Measurements from ENCODE around the gene RENBP.

The RENBP gene

DNA sequence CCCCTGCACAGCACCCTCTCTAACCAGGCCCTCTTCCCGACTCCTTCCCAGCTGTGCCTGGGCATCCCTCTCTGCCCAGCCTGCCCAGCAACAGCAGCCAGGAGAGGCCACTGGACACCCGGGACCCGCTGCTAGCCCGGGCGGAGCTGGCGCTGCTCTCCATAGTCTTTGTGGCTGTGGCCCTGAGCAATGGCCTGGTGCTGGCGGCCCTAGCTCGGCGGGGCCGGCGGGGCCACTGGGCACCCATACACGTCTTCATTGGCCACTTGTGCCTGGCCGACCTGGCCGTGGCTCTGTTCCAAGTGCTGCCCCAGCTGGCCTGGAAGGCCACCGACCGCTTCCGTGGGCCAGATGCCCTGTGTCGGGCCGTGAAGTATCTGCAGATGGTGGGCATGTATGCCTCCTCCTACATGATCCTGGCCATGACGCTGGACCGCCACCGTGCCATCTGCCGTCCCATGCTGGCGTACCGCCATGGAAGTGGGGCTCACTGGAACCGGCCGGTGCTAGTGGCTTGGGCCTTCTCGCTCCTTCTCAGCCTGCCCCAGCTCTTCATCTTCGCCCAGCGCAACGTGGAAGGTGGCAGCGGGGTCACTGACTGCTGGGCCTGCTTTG is 38.9 kb downstream of the RENBP start:
- Histone ChIP-seq H3K4me2 (ENCODE audit: low read length) (no peak overlapping the region), H3K4ac (ENCODE audit: low read depth, low read length) (no peak overlapping the region), H4K91ac (ENCODE audit: low read depth, low read length) (no peak overlapping the region), H3K23ac (ENCODE audit: low read length) (no peak overlapping the region), H3K9me3 (ENCODE audit: insufficient read depth, low read depth, low read length) (no peaks in the 10 kb centered on the region), H3K9ac (ENCODE audit: low read length) (no peak overlapping the region), H3K18ac (ENCODE audit: low read length) (no peak overlapping the region), H3K27ac (ENCODE audit: low read depth, low read length) (no peak overlapping the region), H4K8ac (ENCODE audit: low read depth, low read length) (no peak overlapping the region), H3K14ac (ENCODE audit: low read length) (no peak overlapping the region), H2AK5ac (ENCODE audit: low read length) (no peak overlapping the region), H2BK5ac (ENCODE audit: low read depth, low read length, poor library complexity) (no peak overlapping the region), H2BK120ac (ENCODE audit: insufficient read depth, low read length, poor library complexity) (no peak overlapping the region), H4K12ac (ENCODE audit: low read depth, low read length) (no peak overlapping the region), H3K4me1 (ENCODE audit: control insufficient read depth in 1 of 2, insufficient read depth in 2 of 2, low read length in 2 of 2) (peaks cover 12 to 16% of the 10 kb centered on the region in 2 experiments), H3K79me2 (ENCODE audit: control insufficient read depth, insufficient read depth, low read length, poor library complexity) (peaks cover 2% of the 10 kb centered on the region), H3K4me3 (ENCODE audit: low read depth, low read length) (no peak overlapping the region), H3K79me1 (ENCODE audit: low read length) (peaks cover 3% of the 10 kb centered on the region), H3K27me3 (ENCODE audit: insufficient read depth, low read length) (no peaks in the 10 kb centered on the region), H3K36me3 (ENCODE audit: control insufficient read depth in 1 of 2, insufficient read depth in 2 of 2, low read length in 2 of 2) (no peaks in the 10 kb centered on the region), H2AFZ (ENCODE audit: insufficient read depth, low read length, poor library complexity) (no peak overlapping the region), H2BK12ac (ENCODE audit: low read length) (no peak overlapping the region)
- no CpG with 5 or more reads among the region's 32 CpGs for WGBS (ENCODE audit: extremely low coverage, insufficient coverage, insufficient read length)
- DNase-seq, result no peak

DNA sequence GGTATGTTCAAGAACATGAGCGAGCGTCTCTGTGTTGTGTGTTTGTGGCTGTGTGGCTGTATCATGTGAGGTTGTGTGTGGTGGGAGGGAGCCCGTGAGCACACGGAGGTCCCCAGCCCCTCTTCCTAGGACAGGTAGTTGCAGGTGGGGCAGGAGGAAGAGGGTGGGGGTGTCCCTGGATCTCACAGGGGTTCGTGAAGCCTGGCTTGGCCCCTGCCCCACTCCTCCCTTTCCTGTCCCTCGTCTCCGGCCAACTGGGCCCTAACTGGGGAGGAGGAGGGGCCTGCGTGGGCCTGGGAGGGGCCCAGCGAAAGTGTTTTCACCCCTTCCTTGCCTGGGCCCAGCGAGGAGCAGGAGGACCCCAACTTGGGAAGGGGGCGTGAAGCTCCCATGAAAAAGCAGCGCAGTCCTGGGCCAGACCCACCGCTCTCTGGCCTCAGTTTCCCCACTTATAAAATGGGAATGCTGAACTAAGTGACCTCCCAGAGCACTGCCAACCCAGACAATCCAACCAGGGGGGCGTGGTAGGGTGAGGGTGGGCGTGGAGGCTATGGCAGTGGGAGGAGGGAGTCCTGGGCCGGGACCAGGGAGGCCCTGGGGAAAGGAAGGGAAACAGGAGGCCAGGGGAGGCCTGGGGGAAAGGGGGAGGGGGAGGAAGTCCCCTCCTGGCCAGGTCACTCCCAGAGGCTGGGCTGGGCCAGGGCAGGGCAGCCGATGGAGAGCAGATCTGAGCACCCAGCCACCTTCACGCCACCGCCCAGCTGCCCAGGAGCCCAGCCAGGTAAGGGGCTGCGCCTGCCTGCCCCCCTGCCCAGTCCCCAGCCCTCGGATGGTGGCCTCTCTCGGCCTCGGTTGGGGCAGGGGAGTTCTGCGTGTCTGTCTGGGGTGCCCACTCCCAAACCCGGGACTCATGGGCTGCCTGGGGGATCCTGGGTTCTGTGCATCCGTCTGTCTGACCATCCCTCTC is 40.2 kb downstream of the RENBP start, which contains the start of gene AVPR2:
Gene AVPR2, plus strand, starts transcription at position 683 of the 967 bp plus-strand sequence. CDS start 473 bp downstream, outside the sequence.
- Histone ChIP-seq H3K36me3 (ENCODE audit: control insufficient read depth in 1 of 2, insufficient read depth in 2 of 2, low read length in 2 of 2) (no peaks in the 10 kb centered on the region), H2AFZ (ENCODE audit: insufficient read depth, low read length, poor library complexity) (no peak within 1 kb of the TSS), H3K27ac (ENCODE audit: low read depth, low read length) (no peak within 1 kb of the TSS), H3K14ac (ENCODE audit: low read length) (no peak within 1 kb of the TSS), H3K79me2 (ENCODE audit: control insufficient read depth, insufficient read depth, low read length, poor library complexity) (peaks cover 2% of the 10 kb centered on the region), H2AK5ac (ENCODE audit: low read length) (peak within 1 kb of the TSS; percentile 2), H4K12ac (ENCODE audit: low read depth, low read length) (no peak within 1 kb of the TSS), H3K23ac (ENCODE audit: low read length) (no peak within 1 kb of the TSS), H3K4me2 (ENCODE audit: low read length) (no peak within 1 kb of the TSS), H2BK5ac (ENCODE audit: low read depth, low read length, poor library complexity) (no peak within 1 kb of the TSS), H3K4ac (ENCODE audit: low read depth, low read length) (no peak within 1 kb of the TSS), H3K18ac (ENCODE audit: low read length) (peak within 1 kb of the TSS; percentile 17), H4K8ac (ENCODE audit: low read depth, low read length) (no peak within 1 kb of the TSS), H3K27me3 (ENCODE audit: insufficient read depth, low read length) (no peaks in the 10 kb centered on the region), H3K4me1 (ENCODE audit: control insufficient read depth in 1 of 2, insufficient read depth in 2 of 2, low read length in 2 of 2) (peaks cover 12 to 16% of the 10 kb centered on the region in 2 experiments), H2BK12ac (ENCODE audit: low read length) (no peak within 1 kb of the TSS), H3K9me3 (ENCODE audit: insufficient read depth, low read depth, low read length) (no peaks in the 10 kb centered on the region), H2BK120ac (ENCODE audit: insufficient read depth, low read length, poor library complexity) (no peak within 1 kb of the TSS), H3K9ac (ENCODE audit: low read length) (no peak within 1 kb of the TSS), H3K79me1 (ENCODE audit: low read length) (peaks cover 3% of the 10 kb centered on the region), H4K91ac (ENCODE audit: low read depth, low read length) (peak within 1 kb of the TSS; percentile 25), H3K4me3 (ENCODE audit: low read depth, low read length) (no peak within 1 kb of the TSS)
- no peak for DNase-seq
- no CpG with 5 or more reads among the region's 26 CpGs for WGBS (ENCODE audit: extremely low coverage, insufficient coverage, insufficient read length)

- Histone ChIP-seq H3K36me3 (ENCODE audit: control insufficient read depth in 1 of 2, insufficient read depth in 2 of 2, low read length in 2 of 2) (no peaks in the 10 kb centered on the region), H3K4me1 (ENCODE audit: control insufficient read depth in 1 of 2, insufficient read depth in 2 of 2, low read length in 2 of 2) (peaks cover 12 to 16% of the 10 kb centered on the region in 2 experiments), H2AFZ (ENCODE audit: insufficient read depth, low read length, poor library complexity) (no peak overlapping the region), H3K4ac (ENCODE audit: low read depth, low read length) (no peak overlapping the region), H3K23ac (ENCODE audit: low read length) (no peak overlapping the region), H4K8ac (ENCODE audit: low read depth, low read length) (no peak overlapping the region), H3K27ac (ENCODE audit: low read depth, low read length) (no peak overlapping the region), H2AK5ac (ENCODE audit: low read length) (no peak overlapping the region), H2BK5ac (ENCODE audit: low read depth, low read length, poor library complexity) (no peak overlapping the region), H3K4me3 (ENCODE audit: low read depth, low read length) (peak overlapping the region; percentile 56), H4K12ac (ENCODE audit: low read depth, low read length) (no peak overlapping the region), H3K14ac (ENCODE audit: low read length) (no peak overlapping the region), H2BK12ac (ENCODE audit: low read length) (no peak overlapping the region), H4K91ac (ENCODE audit: low read depth, low read length) (no peak overlapping the region), H3K4me2 (ENCODE audit: low read length) (no peak overlapping the region), H3K79me1 (ENCODE audit: low read length) (peaks cover 3% of the 10 kb centered on the region), H3K27me3 (ENCODE audit: insufficient read depth, low read length) (no peaks in the 10 kb centered on the region), H3K9ac (ENCODE audit: low read length) (no peak overlapping the region), H2BK120ac (ENCODE audit: insufficient read depth, low read length, poor library complexity) (no peak overlapping the region), H3K79me2 (ENCODE audit: control insufficient read depth, insufficient read depth, low read length, poor library complexity) (peaks cover 2% of the 10 kb centered on the region), H3K18ac (ENCODE audit: low read length) (no peak overlapping the region), H3K9me3 (ENCODE audit: insufficient read depth, low read depth, low read length) (no peaks in the 10 kb centered on the region)
- DNase-seq, result no peak
- no CpG with 5 or more reads among the region's 18 CpGs for WGBS (ENCODE audit: extremely low coverage, insufficient coverage, insufficient read length)
Observed at GRCh38 chrX:153903238-153903980, 41.0 kb downstream of the RENBP start.

DNA sequence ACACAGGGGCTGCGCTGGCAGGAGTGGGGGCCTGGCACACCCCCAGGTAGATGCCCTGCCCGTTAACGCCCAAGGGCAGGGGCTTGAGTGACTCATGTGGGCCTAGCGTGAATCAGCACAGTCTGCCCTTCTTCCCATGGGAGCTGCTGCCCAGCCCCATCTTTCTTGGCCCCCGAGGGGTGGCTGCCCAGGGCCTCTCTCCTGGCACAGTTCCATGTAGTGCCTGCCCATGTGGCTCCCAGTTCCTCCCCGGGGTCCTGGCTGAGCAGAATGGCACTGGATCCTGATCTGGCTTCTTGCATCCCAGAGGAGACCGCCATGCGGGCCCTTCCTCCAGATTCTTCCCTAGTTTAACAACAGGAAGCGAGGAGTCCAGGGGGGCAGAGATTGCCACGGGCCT is 42.1 kb downstream of the RENBP start:
- Histone ChIP-seq H3K23ac (ENCODE audit: low read length) (no peak overlapping the region), H4K12ac (ENCODE audit: low read depth, low read length) (no peak overlapping the region), H3K36me3 (ENCODE audit: control insufficient read depth in 1 of 2, insufficient read depth in 2 of 2, low read length in 2 of 2) (no peaks in the 10 kb centered on the region), H3K4ac (ENCODE audit: low read depth, low read length) (no peak overlapping the region), H3K4me2 (ENCODE audit: low read length) (no peak overlapping the region), H3K79me1 (ENCODE audit: low read length) (peaks cover 3% of the 10 kb centered on the region), H2BK12ac (ENCODE audit: low read length) (no peak overlapping the region), H3K9me3 (ENCODE audit: insufficient read depth, low read depth, low read length) (no peaks in the 10 kb centered on the region), H4K8ac (ENCODE audit: low read depth, low read length) (no peak overlapping the region), H2BK120ac (ENCODE audit: insufficient read depth, low read length, poor library complexity) (no peak overlapping the region), H3K79me2 (ENCODE audit: control insufficient read depth, insufficient read depth, low read length, poor library complexity) (peaks cover 2% of the 10 kb centered on the region), H4K91ac (ENCODE audit: low read depth, low read length) (no peak overlapping the region), H3K4me1 (ENCODE audit: control insufficient read depth in 1 of 2, insufficient read depth in 2 of 2, low read length in 2 of 2) (peaks cover 12 to 16% of the 10 kb centered on the region in 2 experiments), H3K27ac (ENCODE audit: low read depth, low read length) (no peak overlapping the region), H2AFZ (ENCODE audit: insufficient read depth, low read length, poor library complexity) (no peak overlapping the region), H2BK5ac (ENCODE audit: low read depth, low read length, poor library complexity) (no peak overlapping the region), H3K9ac (ENCODE audit: low read length) (no peak overlapping the region), H2AK5ac (ENCODE audit: low read length) (no peak overlapping the region), H3K27me3 (ENCODE audit: insufficient read depth, low read length) (no peaks in the 10 kb centered on the region), H3K4me3 (ENCODE audit: low read depth, low read length) (no peak overlapping the region), H3K14ac (ENCODE audit: low read length) (no peak overlapping the region), H3K18ac (ENCODE audit: low read length) (no peak overlapping the region)
- WGBS (ENCODE audit: extremely low coverage, insufficient coverage, insufficient read length), result no CpG with 5 or more reads among the region's 10 CpGs
- no peak for DNase-seq

Measured in trophoblast cell (in vitro differentiated cells and primary cell).